HFF-Myc (cell line): ENCODE measurements around the gene NLGN1.

ENCODE experiments used
- DNase-seq: peaks from one replicate; pipeline ENCODE4 v3.0.0-alpha.2; 2011; ENCODE audit warnings: low read depth; ENCODE audit errors: extremely low read depth
- H3K4me3 ChIP-seq: replicated peaks from 2 replicates; pipeline ENCODE4 v1.5.1; 2011; ENCODE audit warnings: low read depth, mild to moderate bottlenecking, control low read depth, low read length
- TF ChIP-seq, protein P1 (sequence below): IDR thresholded peaks from 2 replicates; pipeline ENCODE4 v1.5.1; 2012; ENCODE audit warnings: mild to moderate bottlenecking, low read depth, low read length, control low read depth; ENCODE audit errors: missing control alignments

NLGN1 gene

DNA sequence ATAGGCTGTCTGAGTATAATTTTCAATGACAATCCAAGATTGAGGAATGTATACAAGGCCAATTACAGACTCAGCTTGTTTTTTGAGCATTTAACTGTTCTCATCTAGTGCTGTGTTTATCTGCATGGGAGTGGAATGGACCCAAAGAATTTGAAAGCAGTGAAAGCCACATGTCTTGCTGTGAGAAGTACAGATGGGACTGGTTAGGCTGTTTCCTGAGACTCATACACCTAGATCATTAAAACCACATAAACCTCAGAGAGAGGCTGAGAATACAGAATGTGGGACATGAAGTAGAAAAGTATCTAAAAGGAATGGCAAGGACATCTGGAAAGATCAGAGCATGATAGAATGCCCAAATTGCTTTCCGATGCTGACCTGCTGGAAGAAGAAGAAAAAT lies 224.6 kb downstream of the NLGN1 start:
- DNase-seq, result peak; percentile 47
- no peak overlapping the region for H3K4me3 ChIP-seq
- TF ChIP-seq, protein P1, sequence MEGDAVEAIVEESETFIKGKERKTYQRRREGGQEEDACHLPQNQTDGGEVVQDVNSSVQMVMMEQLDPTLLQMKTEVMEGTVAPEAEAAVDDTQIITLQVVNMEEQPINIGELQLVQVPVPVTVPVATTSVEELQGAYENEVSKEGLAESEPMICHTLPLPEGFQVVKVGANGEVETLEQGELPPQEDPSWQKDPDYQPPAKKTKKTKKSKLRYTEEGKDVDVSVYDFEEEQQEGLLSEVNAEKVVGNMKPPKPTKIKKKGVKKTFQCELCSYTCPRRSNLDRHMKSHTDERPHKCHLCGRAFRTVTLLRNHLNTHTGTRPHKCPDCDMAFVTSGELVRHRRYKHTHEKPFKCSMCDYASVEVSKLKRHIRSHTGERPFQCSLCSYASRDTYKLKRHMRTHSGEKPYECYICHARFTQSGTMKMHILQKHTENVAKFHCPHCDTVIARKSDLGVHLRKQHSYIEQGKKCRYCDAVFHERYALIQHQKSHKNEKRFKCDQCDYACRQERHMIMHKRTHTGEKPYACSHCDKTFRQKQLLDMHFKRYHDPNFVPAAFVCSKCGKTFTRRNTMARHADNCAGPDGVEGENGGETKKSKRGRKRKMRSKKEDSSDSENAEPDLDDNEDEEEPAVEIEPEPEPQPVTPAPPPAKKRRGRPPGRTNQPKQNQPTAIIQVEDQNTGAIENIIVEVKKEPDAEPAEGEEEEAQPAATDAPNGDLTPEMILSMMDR, result no peak

DNA sequence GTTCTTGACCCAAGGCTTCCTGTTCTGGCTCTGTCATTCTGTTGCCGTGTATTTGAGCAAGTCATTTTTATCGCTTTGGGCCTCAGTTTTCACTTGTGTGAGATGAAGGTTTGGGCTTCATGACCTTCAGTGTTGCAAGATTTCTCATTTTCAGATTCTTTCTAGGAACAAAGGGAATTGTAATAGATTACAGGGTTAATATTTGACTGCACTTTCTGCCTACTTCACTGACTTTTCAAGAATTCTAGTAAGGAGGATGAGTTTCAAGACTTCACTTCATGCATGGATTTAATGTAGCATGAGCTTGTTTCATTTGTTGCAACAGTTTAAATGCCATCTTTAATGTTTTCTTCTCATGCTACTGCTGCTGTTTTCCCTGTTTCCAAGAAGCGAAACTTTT lies 226.5 kb downstream of the NLGN1 start:
- no peak for DNase-seq
- TF ChIP-seq, protein P1, result no peak

DNA sequence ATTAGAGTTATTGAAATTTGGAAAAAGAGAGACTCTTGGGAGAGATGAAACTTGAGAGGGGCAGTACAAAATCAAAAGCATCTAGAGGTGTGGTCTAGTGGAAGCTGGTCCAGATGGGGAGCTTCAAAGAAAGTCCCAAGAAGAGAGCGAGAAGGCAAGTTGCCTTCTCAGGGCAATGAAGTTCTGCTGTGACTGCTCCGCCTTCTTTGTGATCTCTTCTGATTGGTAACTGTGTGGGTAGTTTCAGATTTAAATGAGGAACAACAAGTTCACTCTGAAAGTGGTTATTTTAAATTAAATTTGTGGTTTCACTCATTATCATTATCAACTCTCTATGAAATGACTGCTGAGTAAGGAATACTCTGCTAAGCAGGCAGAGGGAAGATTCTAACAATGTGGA lies 233.3 kb downstream of the NLGN1 start:
- TF ChIP-seq, protein P1, result no peak
- H3K4me3 ChIP-seq, result no peak overlapping the region
- DNase-seq, result no peak

More for the DNA sequence above, 226.5 kb downstream of the NLGN1 start:
- no peak overlapping the region for H3K4me3 ChIP-seq

DNA sequence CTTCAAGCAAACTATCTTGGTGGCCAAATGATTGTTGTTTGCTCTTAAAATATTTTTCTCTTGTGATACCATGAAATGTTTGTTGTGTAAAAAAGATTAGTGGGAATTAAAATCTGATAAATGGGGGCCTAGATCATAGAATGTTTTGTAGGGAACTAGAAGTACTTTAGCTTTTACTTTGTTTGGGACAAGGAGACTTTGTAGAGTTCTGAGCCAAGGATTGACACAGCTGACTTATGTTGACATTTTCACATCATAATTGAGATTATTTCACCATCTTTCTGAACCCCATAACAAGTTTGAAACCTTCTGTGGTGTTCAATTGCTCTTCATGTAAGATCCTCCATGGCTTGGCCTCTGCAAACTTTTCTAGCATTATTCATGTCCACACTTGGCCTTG lies 235.4 kb downstream of the NLGN1 start:
- no peak for DNase-seq
- H3K4me3 ChIP-seq, result no peak overlapping the region
- TF ChIP-seq, protein P1, result no peak

DNA sequence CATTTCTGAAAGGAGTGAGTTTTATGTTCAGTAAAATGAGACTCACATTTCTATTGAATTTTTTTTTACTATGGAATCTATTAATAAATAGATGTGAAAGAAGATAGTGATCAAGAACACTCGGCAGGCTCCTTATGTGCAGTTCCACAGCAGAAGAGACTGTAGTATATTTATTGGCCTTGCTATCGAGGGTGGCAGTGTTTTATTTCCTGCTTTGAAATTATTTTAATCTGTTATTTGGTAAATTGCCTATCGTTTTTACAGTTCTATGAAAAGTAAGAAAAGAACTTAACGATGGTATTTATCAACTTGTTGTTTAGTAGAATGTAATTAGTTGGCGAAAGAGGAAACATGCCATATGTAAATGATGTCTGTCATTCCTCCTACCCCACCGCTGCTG lies 238.3 kb downstream of the NLGN1 start:
- no peak overlapping the region for H3K4me3 ChIP-seq
- TF ChIP-seq, protein P1, result no peak
- no peak for DNase-seq

DNA sequence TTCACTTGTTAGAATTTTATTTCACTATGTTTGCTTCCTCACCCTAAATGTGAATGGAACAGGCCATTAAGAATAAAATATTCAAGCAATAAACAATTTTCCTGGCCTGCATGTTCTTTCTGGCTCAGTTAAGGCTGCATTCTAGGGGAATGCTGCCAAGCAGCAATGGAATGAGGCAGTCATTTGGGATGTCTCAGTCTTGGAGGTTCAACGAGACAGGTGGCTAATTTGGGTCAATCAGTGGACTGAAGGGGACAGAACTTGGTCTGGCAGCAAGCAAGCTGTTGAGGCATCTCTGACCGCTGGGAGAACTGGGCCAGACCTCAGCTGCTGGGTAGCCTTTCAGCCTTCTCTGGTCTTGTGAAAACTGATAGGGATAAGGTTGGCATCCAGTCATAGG lies 241.6 kb downstream of the NLGN1 start:
- TF ChIP-seq, protein P1, result no peak
- no peak overlapping the region for H3K4me3 ChIP-seq
- no peak for DNase-seq

DNA sequence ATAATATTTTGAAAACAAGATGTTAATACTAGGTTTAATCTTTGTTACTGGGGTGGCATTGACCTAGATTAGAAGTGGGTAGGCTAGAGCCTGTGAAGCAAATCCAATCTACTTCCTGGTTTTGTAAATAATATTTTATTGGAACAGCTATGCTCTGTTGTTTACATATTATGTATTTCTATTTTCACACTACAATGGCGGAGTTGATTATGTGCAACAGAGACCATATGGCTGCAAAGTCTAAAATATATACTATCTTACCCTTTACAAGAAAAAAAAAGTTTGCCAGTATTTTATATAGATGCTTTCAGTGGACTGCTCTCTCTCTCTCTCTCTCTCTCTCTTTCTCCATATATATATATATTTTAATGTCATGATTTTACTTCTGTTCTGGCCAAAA lies 244.2 kb downstream of the NLGN1 start:
- H3K4me3 ChIP-seq, result no peak overlapping the region
- DNase-seq, result no peak
- TF ChIP-seq, protein P1, result no peak
